ENCODE measurements around the gene SYP.

DNA sequence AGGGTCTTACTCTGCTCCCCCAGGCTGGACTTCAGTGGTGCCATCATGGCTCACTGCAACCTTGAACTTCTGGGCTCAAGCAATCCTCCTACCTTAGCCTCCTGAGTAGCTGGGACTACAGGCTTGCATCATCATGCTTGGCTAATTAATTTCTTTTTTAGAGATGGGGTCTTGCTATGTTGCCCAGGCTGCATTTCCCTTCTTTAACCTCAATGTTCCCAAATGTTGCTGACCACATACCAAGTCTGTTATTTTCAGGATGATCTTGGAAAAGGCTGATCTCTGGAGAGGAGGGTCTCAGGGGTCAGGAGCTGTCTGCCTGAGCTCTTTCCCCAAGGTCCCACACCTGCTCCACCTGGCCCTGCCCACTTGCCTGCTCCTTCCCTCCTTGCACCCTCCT is 20.1 kb upstream of the SYP start:
- no peak for TF ChIP-seq POLR2A (IDR thresholded peaks at IDR 0.05)
- no peak for TF ChIP-seq CTCF (IDR thresholded peaks at IDR 0.05)
- no peak for TF ChIP-seq POLR2AphosphoS5 (IDR thresholded peaks at IDR 0.05)

Data from breast epithelium (tissue), 3 donors.